Left lung (tissue), 10 donors: ENCODE data around the gene MKS1. TPM values are rescaled to one million over a fixed set of nuclear protein-coding genes. Genes with fewer than 3 reads are reported as not detected.

Experiments used
- ATAC-seq: fragments of 200-7000 bp; cut with Tn5 transposase; one replicate; pipeline ENCODE4 v1.9.1; 2020; ENCODE audit warnings: moderate library complexity
- DNase-seq, 4 donors: peaks; one replicate each; pipeline ENCODE4 v3.0.0-alpha.2; 2013 to 2020
- H3K27ac ChIP-seq, 2 donors: fragments of 200-600 bp; sonication (generic) in 1 of 2; one replicate each; pipeline versions ENCODE4 v1.5.0 to v1.8.0; 2020 to 2021
- H3K27me3 ChIP-seq, 2 donors: fragments of 200-600 bp; sonication (generic) in 1 of 2; one replicate each; pipeline versions ENCODE4 v1.5.0 to v1.8.0; 2020 to 2021
- H3K36me3 ChIP-seq, 2 donors: fragments of 200-600 bp; sonication (generic) in 1 of 2; one replicate each; pipeline versions ENCODE4 v1.5.0 to v1.8.0; 2020 to 2021
- H3K4me1 ChIP-seq, 2 donors: fragments of 200-600 bp; one replicate each; pipeline ENCODE4 v1.8.0; 2021
- H3K4me3 ChIP-seq, 2 donors: fragments of 200-600 bp; sonication (generic) in 1 of 2; one replicate each; pipeline versions ENCODE4 v1.5.0 to v1.8.0; 2020 to 2021; ENCODE audit warnings: mild to moderate bottlenecking in 1 of 2
- H3K9me3 ChIP-seq, 2 donors: fragments of 200-600 bp; sonication (generic) in 1 of 2; one replicate each; pipeline versions ENCODE4 v1.5.0 to v1.8.0; 2020 to 2021
- CTCF ChIP-seq, 2 donors: fragments of 200-600 bp; sonication (generic) in 1 of 2; IDR thresholded peaks; one replicate each; pipeline versions ENCODE4 v1.5.0 to v1.8.0; 2021; ENCODE audit warnings: antibody characterized with exemption in 2 of 2
- intact Hi-C, 2 donors: fragments of 100-400 bp; cut with DNase I; formaldehyde crosslinking; loops; one replicate each; pipeline versions ENCODE4 v1.11.2 to v1.14.2; 2022
- polyA plus RNA-seq, 6 donors: library from polyadenylated mRNA; unstranded; fragments of 120-200 nt; gene quantifications; one replicate each; pipeline ENCODE4 v1.2.1, GENCODE V29; 2013; ENCODE audit not compliant: insufficient read length in 6 of 6
- total RNA-seq, 2 donors: library from RNA; stranded (reverse); fragmentation: NEBNext Ultra II Directional; extraction: Animal tissue kit (Norgen Biotek cat#: 25700); gene quantifications; one replicate each; pipeline ENCODE4 v1.2.1, GENCODE V29; 2021
- donor health status: DM: no; HTN: yes; CAD: no.
- donor health status: DM: no; HTN: no; CAD: no.

MKS1 gene
- total and polyA plus RNA-seq, 8 donors = 16.4 to 46.8 (median 37.7) TPM

GRCh38 chr17:58265902-58266875 is 47.1 kb upstream of the MKS1 start:
- H3K4me3 ChIP-seq = no peak overlapping the region
- H3K36me3 ChIP-seq = no peaks in the 10 kb centered on the region
- H3K27me3 ChIP-seq = peaks cover 6 to 63% of the 10 kb centered on the region in 2 donors
- no peak for ATAC-seq
- H3K9me3 ChIP-seq = no peaks in the 10 kb centered on the region
- no peak for TF ChIP-seq CTCF (IDR thresholded peaks at IDR 0.05)
- DNase-seq = no peak
- no peak overlapping the region for H3K27ac ChIP-seq
- intact Hi-C loops = no loop called here
- no peaks in the 10 kb centered on the region for H3K4me1 ChIP-seq

DNA sequence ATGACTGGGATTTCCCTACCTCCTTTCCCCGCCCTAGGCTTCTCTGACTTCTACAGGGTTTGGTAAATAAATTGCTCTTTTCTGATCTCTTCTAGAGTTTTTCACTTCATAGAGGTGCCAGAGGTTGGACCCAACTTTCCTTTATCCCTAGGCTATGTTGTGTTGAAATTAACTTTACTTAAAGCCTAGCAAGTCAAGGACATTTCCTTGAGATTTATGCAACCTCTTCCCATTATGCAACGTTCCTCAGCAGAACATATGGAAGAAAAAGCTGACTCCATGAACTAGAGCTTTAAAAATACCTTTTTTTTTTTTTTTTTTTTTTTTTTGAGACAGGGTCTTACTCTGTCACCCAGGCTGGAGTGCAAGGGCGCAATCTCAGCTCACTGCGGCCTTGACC is 46.2 kb upstream of the MKS1 start:
- TF ChIP-seq CTCF (IDR thresholded peaks at IDR 0.05) = no peak
- no peaks in the 10 kb centered on the region for H3K9me3 ChIP-seq
- H3K4me3 ChIP-seq = no peak overlapping the region
- no peaks in the 10 kb centered on the region for H3K36me3 ChIP-seq
- no peak overlapping the region for H3K27ac ChIP-seq
- DNase-seq = no peak
- peaks cover 7 to 72% of the 10 kb centered on the region in 2 donors for H3K27me3 ChIP-seq
- no peak for ATAC-seq
- H3K4me1 ChIP-seq = no peaks in the 10 kb centered on the region
- intact Hi-C loops = no loop called here

DNA sequence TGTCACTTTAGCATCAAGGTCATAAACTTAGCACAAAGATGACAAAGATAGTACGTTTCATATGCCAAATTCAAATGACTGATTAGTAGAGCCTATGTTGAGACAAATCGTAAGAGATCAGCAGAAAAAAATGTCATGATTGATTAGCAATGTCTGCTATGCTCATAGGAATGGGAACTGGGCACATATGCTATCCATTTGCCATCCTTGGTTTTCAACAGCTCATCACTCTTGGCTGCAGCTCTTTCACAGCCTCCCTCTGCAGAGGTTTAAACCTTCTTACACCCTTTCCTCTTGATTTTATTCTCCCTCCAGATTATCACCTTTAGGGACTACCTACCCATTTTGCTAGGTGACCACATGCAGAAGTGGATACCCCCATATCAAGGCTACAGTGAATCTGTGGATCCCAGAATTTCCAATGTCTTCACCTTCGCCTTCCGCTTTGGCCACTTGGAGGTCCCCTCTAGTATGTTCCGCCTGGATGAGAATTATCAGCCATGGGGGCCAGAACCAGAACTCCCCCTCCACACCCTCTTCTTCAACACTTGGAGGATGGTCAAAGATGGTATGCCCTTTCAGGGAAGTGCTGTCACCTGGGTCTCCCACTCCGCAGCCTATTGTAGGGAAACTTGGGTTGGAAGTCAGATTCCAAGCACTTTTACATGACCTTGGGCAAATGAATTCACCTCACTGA is 45.5 kb upstream of the MKS1 start:
- H3K4me1 ChIP-seq = no peaks in the 10 kb centered on the region
- DNase-seq (no peak), ATAC-seq (no peak)
- no peak overlapping the region for H3K27ac ChIP-seq
- no peaks in the 10 kb centered on the region for H3K36me3 ChIP-seq
- intact Hi-C loops = no loop called here
- TF ChIP-seq CTCF (IDR thresholded peaks at IDR 0.05) = no peak
- H3K27me3 ChIP-seq = peaks cover 12 to 79% of the 10 kb centered on the region in 2 donors
- H3K4me3 ChIP-seq = no peak overlapping the region
- no peaks in the 10 kb centered on the region for H3K9me3 ChIP-seq

DNA sequence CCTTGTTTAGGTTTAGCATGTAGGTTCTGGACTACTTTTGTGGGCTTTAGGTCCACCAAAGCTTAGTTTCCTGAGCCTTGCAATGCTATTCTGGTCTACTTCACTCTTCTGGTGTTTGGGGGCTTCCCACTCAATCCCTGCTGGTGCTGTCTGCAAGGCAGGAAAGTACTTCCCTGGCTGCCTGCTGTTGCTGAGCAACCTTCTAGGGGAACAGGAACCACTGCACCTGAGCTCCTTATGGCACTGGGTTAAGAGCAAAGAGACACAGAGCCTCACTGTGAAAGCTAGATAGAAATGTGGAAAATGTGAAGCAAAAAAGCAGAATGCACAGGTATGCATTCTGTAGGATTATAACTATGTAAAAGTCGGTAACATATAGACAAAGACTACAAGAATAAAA is 44.7 kb upstream of the MKS1 start:
- no peaks in the 10 kb centered on the region for H3K4me1 ChIP-seq
- no peak for TF ChIP-seq CTCF (IDR thresholded peaks at IDR 0.05)
- no peaks in the 10 kb centered on the region for H3K9me3 ChIP-seq
- no peak overlapping the region for H3K4me3 ChIP-seq
- peaks cover 12 to 83% of the 10 kb centered on the region in 2 donors for H3K27me3 ChIP-seq
- DNase-seq (no peak), ATAC-seq (no peak)
- intact Hi-C loops = no loop called here
- no peaks in the 10 kb centered on the region for H3K36me3 ChIP-seq
- no peak overlapping the region for H3K27ac ChIP-seq

DNA sequence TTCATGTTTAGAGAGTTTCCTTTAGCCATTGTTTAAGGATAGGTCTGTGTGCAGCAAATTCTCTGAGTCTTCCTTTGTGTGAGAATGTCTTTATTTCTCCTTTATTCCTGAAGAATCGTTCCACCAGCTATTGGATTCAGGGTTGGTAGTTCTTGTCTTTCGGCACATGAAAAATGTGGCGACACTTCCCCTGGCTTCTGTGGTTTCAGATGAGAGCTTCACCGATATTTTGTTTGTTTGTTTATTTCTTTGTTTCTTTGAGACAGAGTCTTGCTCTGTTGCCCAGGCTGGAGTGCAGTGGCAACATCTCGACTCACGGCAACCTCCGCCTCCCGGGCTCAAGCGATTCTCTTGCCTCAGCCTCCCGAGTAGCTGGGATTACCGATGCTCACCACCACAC is 43.1 kb upstream of the MKS1 start:
- Histone ChIP-seq H3K4me1 (no peaks in the 10 kb centered on the region), H3K27me3 (peaks cover 12 to 87% of the 10 kb centered on the region in 2 donors), H3K36me3 (no peaks in the 10 kb centered on the region), H3K4me3 (no peak overlapping the region), H3K27ac (no peak overlapping the region), H3K9me3 (no peaks in the 10 kb centered on the region)
- intact Hi-C loops = no loop called here
- TF ChIP-seq CTCF (IDR thresholded peaks at IDR 0.05) = no peak
- ATAC-seq = no peak
- DNase-seq = no peak
